GM11168 (cell line): Measurements from ENCODE around the gene RPS5.

Source experiments
- in situ Hi-C: fragments of 300-500 bp; cut with MboI; formaldehyde crosslinking; loops from one replicate; pipeline ENCODE4 v1.12.0; 2022; ENCODE audit warnings: low sequenced_read_pairs; ENCODE audit not compliant: unreplicated experiment

The RPS5 gene

DNA sequence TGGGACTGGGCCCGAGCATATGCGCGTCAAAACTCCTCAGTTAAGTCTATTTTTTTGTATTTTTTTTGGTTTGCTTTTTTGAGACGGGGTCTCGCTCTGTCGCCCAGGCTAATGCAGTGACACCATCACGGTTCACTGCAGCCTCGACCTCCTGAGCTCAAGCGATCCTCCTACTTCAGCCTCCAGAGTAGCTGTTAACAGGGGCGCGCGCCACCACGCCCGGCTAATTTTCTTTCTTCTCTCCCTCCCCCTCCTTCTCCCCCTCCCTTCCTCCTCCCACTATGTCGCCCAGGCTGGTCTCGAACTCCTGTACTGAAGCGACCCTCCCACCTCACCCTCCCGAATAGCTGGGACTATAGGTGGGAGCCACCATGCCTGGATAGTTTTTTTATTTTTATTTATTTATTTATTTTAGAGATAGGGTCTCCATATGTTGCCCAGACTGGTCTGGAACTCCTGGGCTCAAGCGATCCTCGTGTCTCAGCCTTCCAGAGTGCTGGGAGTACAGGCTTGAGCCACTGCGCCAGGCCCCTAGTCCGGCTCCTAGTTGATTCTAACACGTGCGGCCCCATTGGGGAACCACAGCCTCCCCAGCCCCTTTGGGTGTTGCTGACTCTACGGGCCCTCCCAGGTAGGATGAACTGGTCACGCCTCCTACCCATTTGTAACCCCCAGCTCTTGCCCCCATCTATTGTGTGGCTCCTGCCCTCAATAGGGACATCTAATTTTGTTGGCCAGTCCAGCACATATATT is 5.4 kb upstream of the RPS5 start:
- in situ Hi-C loops: no loop called here

DNA sequence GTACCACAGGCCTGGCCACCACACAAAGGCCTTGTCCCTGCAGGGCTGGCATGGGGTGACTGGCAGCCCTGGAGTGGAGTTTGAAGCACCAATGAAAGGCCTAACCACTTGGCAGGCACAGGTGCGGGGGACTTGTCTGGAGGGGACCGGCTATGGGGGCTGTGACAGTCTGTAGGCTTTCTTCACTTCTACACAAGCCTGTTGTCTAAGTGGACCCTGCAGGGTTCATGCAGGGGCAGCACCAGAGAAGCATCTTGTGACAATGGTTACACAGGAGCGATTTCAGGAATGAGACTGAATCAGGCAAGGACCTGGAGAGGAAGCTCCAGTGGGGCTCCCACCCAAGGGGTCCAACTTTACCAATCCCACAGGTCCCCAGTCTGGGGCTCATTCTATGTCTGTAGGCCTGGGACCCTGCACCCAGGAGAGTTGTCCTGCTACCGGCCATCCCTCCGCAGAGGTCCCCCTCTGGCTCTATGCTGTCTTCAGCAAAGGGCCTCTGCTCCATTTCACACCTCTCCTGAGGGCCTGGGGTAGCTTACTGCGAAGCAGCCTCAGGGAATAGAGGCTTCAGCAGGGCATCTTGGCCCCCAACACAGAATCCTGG is 4.0 kb upstream of the RPS5 start:
- in situ Hi-C loops: no loop called here

GRCh38 chr19:58385313-58385890 is 1.7 kb upstream of the RPS5 start:
- in situ Hi-C loops: no loop called here

DNA sequence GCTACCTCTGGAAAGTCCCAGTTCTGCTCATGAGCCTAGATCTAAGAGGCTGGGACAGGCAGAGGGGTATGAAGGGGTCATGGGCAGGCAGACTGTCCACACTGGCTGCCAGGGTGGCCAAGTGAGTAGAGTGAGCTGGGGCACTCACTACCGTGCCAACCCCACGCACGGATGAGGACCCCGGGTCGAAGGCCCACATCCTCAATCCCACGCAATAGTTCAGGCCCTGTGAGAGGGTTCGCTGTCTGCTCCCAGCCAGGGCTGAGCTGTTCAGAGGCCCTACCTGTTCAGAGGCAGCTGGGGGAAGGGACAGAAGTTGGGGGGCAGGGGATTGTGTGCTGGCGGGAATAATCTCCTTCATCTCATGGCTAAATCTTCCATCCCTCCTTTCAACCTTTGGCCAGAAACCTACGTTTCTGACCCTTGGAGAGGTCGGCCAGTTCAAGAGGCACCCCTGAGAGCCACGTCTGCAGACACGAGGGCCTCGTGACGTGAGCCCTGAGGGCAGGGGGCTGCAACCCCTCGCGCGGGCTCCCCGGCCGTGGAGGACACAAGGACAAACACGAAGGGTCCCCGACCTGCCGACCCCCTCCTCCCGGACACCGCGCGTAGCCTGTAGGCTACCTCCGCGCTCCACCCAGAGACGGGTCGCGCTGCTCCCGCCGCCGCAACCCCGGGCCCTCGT is 1.0 kb upstream of the RPS5 start:
- in situ Hi-C loops: no loop called here

GRCh38 chr19:58387338-58388174 is 487 bp downstream of the RPS5 start:
- in situ Hi-C loops: no loop called here

DNA sequence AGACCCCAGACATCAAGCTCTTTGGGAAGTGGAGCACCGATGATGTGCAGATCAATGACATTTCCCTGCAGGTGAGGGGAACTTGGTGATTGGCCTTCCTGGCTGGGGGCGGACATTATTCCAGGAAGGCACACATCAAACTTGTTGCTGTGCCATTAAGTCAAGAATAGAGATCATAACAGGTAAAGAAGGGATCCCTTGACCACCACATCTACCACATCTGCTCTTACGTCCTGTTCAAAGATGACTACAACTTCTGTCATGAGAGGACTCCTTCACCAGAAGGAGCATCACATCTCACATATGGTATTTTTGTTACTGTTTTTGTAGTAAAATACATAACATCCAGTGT is 1.1 kb downstream of the RPS5 start:
- in situ Hi-C loops: no loop called here

GRCh38 chr19:58392945-58393724 is 6.1 kb downstream of the RPS5 start:
- in situ Hi-C loops: no loop called here

DNA sequence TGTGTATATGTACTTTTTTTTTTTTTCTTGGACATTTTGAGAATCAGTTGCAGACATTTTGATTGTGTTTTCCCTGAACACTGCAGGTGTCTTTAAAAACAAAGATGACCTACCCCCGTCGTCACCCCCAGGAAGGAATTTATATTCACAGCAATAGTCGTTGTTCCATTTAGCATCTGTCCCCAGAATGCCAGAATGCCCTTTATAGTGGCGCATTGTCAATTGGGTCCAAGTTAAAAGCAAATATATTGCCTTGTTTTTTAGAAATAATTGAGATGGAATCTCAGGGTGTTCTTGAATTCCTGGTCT is 6.6 kb downstream of the RPS5 start:
- in situ Hi-C loops: no loop called here

DNA sequence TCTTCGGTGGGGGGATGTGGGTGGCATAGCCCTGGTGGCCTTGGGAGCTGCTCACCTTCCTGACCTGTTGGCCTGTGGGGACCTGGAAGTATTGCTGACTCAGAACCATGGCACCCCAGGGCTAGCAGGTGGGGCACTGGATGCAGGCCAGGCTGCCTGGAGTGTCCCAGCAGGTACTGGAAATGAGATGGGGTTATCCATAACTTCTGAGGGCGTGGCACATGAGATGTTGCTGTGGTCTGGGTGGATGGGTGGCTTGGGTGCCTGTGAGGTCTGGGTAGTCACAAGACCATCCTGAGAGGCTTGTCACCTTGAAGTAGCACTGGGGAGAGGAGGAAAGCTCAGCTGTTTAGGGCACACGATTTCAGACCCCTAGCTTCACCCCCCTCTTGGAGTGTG is 7.8 kb downstream of the RPS5 start:
- in situ Hi-C loops: no loop called here

DNA sequence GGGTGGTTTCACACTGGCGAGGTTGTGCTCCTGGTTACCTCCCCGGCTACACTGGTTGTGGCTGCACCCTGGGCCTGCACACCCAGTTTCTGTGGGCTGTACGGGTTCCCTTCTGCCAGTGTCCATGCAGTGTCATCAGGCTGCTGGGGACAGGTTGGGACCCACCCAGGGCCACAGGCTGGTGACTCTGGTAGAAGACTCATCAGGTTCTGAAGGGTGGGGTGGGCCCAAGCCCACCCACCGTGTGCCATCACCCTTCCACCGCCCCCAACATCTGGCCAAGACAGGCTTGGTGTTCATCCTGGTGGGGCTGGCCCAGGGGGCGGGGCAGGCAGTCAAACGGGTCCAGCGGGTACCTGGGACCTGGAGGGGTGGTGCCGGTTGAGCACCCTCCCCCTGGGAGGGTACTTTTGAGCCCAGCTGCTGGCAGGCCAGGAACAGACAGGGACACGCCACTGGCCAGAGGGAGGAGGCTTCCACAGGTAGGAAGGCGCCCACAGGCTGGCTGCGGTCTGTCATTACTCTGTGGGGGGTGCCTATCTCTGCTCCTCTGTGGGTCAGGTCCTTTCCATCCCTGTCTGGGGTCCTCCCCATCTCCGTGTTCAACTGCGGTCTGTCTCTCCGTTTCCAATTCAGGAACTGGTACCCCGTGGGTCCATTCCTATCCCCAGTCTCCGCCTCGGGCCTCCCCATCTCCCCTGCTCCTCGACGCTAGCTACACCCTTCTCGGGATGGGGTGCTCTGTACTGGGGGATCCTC is 8.3 kb downstream of the RPS5 start, which contains the start of gene RNF225:
Gene RNF225, plus strand, starts transcription at position 437 of the 759 bp plus-strand sequence. CDS start 434 bp downstream, outside the sequence.
- in situ Hi-C loops: no loop called here

- in situ Hi-C loops: no loop called here
These were observed 9.0 kb downstream of the RPS5 start for GRCh38 chr19:58395979-58396627.

GRCh38 chr19:58396691-58397532 is 9.8 kb downstream of the RPS5 start:
- in situ Hi-C loops: no loop called here

DNA sequence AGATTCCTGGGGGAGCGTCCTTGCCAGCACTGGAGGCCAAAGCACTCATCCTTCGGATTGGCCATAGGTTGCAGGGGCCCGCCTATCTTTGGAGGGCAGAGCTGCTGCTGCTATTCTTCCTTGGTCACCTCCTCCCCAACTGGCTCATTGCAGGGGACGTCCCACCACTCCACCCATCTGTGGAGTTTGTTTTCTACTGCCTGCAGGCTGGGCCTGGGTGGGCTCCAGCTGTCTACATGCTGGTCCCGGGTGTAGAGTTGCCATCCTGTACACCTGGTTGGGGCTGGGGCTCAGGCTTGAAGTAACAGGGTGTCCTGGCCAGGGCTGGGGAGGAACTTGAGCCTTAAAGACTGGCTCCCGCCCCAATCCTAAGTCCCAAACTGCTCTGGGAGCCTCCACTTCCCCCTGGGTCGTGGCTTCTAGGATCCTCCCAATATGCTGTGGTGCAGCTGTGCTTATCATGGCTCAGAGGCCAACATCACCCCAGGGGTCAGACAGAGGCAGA is 10.5 kb downstream of the RPS5 start:
- in situ Hi-C loops: no loop called here

DNA sequence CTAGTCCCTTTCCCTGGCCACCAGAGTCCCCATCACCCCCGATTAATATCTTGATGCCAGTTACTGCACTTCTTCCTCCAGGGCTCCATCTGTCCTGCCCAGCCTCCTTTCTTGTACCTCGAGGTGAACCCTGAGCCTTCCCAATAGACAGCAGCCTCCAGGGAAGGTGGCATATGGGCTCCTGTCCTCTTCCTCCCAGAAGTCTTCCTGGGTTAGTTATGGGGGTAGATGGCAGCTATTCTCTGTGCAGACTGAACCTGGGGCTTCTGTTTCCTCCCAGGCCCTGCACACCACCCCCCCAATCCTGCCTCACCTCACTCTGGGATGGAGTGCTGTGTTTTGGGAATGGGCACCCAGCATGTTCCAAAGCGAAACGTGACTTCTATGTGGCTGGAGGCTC is 11.0 kb downstream of the RPS5 start:
- in situ Hi-C loops: no loop called here

DNA sequence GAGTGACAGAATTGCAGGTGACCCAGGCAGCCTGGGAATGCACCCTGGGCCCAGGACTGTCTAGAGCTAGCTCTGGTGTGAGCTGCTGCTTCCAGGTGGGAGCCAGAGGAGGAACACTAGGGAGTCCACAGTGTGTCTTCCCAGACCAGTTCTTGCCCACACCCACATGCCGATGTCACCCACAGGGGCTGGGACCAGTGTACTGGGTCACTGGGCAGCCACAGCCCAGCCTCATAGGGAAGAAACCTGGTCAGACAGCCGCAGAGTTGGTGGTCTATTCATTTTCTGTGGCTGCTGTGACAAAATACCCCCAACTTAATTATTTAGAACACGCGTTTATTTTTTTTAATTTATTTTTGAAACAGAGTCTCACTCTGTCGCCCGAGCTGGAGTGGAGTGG is 11.5 kb downstream of the RPS5 start:
- in situ Hi-C loops: no loop called here

- in situ Hi-C loops: no loop called here
These were observed 12.8 kb downstream of the RPS5 start for GRCh38 chr19:58399903-58400302.

DNA sequence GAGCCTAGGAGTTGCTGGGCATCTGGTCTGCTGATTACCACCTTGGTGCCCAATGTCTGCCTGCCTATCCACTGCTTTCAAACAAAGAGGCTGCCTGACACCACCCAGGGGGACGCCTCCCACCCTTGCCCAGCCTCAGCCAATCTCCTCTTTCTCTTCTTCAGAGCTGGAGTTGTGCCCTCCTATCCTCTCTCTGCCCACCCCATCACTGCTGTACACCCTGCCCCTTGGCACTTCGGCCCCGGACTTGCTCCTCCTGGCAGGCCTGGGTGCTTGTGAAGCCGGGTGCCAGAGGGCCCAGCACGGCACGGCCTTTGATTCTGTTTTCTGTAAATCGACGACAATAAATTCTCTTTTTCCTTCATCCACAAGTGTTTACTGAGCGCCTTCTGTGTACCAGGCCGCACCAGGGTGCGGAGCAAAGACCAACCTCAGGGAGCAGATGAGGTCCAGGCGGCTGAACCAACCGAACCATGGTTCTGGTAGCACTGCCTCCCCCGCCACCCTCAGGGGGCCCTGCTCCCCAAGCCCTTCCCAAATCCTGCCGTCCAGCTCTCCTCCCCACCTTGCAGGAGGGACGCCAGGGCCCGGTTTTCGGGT is 13.3 kb downstream of the RPS5 start:
- in situ Hi-C loops: no loop called here
